H1 (cell line): Measurements from ENCODE around the gene HID1.

Experiments
- BCL11A ChIP-seq, 2 experiments: IDR thresholded peaks; one replicate each; pipeline ENCODE4 v1.6.1; 2011; ENCODE audit warnings: low read depth in 2 of 2, low read length in 2 of 2, mild to moderate bottlenecking in 2 of 2
- CHD1 ChIP-seq: IDR thresholded peaks from 2 replicates; pipeline ENCODE4 v1.6.1; 2012; ENCODE audit warnings: low read depth, low read length, improper control_type of control experiment
- CTCF ChIP-seq, 3 experiments: IDR thresholded peaks; 1 replicate in 2 of 3; 2 replicates in 1 of 3; pipeline versions ENCODE4 v1.5.1 to v1.6.1; 2011; ENCODE audit warnings: low read length in 3 of 3, mild to moderate bottlenecking in 3 of 3, inconsistent platforms in 2 of 3, low read depth in 1 of 3, moderate library complexity in 1 of 3; ENCODE audit not compliant: insufficient read depth in 1 of 3; ENCODE audit errors: control extremely low read depth in 1 of 3
- EP300 ChIP-seq, 2 experiments: IDR thresholded peaks; 1 replicate in 1 of 2; 2 replicates in 1 of 2; pipeline ENCODE4 v1.6.1; 2011 to 2012; ENCODE audit warnings: low read depth in 2 of 2, low read length in 2 of 2, mild to moderate bottlenecking in 2 of 2, borderline replicate concordance in 1 of 2, inconsistent platforms in 1 of 2, moderate library complexity in 1 of 2
- RNF2 ChIP-seq: fragments of 200-900, 300-1000 bp; sonication (generic); IDR thresholded peaks from 2 replicates; pipeline ENCODE4 v1.7.1; 2016; ENCODE audit warnings: borderline replicate concordance, low read depth, mild to moderate bottlenecking, antibody characterized with exemption, low read length; ENCODE audit not compliant: poor library complexity, severe bottlenecking; ENCODE audit errors: missing control alignments
- SIX5 ChIP-seq: IDR thresholded peaks from 2 replicates; pipeline ENCODE4 v1.6.1; 2011; ENCODE audit warnings: mild to moderate bottlenecking, low read depth, low read length
- ZNF274 ChIP-seq: IDR thresholded peaks from 2 replicates; pipeline ENCODE4 v1.7.0; 2012; ENCODE audit warnings: low read length, borderline replicate concordance; ENCODE audit errors: extremely low read depth

GRCh38 chr17:74964246-74964761, 8.3 kb downstream of the HID1 start:
- TF ChIP-seq EP300 (IDR thresholded peaks at IDR 0.05; ENCODE audit: borderline replicate concordance in 1 of 2, low read depth in 2 of 2, low read length in 2 of 2) (no peak), CTCF (IDR thresholded peaks at IDR 0.05; ENCODE audit: control extremely low read depth in 1 of 3, insufficient read depth in 1 of 3, low read depth in 1 of 3, low read length in 3 of 3) (no peak), SIX5 (no peak), BCL11A (IDR thresholded peaks at IDR 0.05; ENCODE audit: low read depth in 2 of 2, low read length in 2 of 2) (no peak), ZNF274 (no peak), CHD1 (no peak), RNF2 (no peak)
